Measurements from ENCODE around the gene DHH. TPM values are rescaled to one million over a fixed set of nuclear protein-coding genes. Genes with fewer than 3 reads are reported as not detected.

Gene DHH
- total RNA-seq, 1 donor from 2014 or later = 1.5 TPM

- intact Hi-C loops (cut with DNase I) = no loop called here
- TF ChIP-seq, protein P1, sequence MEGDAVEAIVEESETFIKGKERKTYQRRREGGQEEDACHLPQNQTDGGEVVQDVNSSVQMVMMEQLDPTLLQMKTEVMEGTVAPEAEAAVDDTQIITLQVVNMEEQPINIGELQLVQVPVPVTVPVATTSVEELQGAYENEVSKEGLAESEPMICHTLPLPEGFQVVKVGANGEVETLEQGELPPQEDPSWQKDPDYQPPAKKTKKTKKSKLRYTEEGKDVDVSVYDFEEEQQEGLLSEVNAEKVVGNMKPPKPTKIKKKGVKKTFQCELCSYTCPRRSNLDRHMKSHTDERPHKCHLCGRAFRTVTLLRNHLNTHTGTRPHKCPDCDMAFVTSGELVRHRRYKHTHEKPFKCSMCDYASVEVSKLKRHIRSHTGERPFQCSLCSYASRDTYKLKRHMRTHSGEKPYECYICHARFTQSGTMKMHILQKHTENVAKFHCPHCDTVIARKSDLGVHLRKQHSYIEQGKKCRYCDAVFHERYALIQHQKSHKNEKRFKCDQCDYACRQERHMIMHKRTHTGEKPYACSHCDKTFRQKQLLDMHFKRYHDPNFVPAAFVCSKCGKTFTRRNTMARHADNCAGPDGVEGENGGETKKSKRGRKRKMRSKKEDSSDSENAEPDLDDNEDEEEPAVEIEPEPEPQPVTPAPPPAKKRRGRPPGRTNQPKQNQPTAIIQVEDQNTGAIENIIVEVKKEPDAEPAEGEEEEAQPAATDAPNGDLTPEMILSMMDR (IDR thresholded peaks at IDR 0.05) = no peak
- Histone ChIP-seq H3K27ac (no peak overlapping the region), H3K4me3 (no peak overlapping the region), H3K36me3 (peaks cover 97% of the 10 kb centered on the region), H3K27me3 (ENCODE audit: low read depth) (no peaks in the 10 kb centered on the region), H3K4me1 (peaks cover 20% of the 10 kb centered on the region), H3K9me3 (no peaks in the 10 kb centered on the region)
- ATAC-seq = no peak
- no peak for DNase-seq
These were observed 5.8 kb upstream of the DHH start for GRCh38 chr12:49100380-49100779.

DNA sequence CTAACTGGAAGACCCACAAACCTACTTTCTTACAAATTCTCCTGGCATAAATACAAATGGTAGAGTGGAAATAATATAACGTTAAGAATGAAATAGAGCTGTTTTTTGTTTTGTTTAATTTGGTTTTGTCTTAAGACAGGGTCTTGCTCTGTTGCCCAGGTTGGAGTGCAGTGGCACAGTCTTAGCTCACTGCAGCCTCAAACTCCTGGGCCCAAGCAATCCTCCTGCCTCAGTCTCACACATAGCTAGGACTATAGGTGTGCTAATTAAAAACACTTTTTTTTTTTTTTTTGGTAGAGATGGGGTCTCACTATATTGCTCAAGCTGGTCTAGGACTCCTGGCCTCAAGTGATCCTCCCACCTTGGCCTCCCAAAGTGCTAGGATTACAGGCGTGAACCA is 4.1 kb upstream of the DHH start:
- H3K4me3 ChIP-seq = no peak overlapping the region
- ATAC-seq (no peak), DNase-seq (no peak)
- H3K27ac ChIP-seq = no peak overlapping the region
- H3K9me3 ChIP-seq = no peaks in the 10 kb centered on the region
- intact Hi-C loops (cut with DNase I) = no loop called here
- peaks cover 20% of the 10 kb centered on the region for H3K4me1 ChIP-seq
- peaks cover 80% of the 10 kb centered on the region for H3K36me3 ChIP-seq
- H3K27me3 ChIP-seq (ENCODE audit: low read depth) = peaks cover 11% of the 10 kb centered on the region
- TF ChIP-seq, protein P1 (IDR thresholded peaks at IDR 0.05) = no peak

DNA sequence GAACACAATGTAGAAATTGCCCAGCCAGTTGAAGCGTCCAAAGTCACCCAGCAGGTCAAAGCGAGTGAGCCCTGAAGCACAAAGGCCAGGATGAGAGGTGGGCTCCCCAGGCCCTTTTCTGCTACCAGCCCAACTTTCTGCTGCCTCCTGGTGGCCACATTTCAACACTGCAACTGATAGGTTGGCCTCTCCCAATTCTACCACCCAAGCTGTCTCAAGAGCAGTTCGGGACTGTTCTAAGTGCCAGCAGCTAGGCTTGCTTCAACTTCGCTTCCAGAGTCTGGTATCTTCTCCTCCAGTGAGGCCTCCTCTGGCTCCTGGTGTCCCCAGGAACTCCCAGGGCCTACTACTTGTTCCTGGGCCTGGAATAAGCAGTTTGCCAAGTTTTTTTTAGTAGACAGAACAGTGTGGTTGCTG is 3.4 kb upstream of the DHH start:
- DNase-seq (peak; percentile 61), ATAC-seq (peak; percentile 35 to 41)
- H3K36me3 ChIP-seq = peaks cover 73% of the 10 kb centered on the region

DNA sequence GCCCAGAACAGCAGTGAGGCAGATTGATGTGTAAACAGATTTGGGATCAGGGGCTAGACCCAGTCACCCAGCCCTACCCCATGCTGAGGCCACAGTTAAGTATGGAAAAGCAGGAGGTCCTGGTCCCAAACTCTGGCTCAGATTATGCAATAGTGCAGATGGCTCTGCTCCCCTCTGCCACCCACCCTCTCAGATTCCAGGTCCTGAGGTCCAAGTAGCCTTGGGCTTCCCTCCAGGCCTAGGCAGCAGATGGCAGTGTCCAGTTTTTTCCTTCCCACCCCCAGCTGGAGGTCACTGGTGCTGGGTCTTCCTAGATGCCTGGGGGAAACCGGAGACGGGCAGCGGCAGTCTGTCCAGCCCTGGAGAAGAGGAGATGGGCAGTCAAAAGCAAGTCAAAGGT is 2.8 kb upstream of the DHH start:
- ATAC-seq = no peak
- DNase-seq = no peak
- Histone ChIP-seq H3K36me3 (peaks cover 67% of the 10 kb centered on the region), H3K4me1 (peaks cover 29% of the 10 kb centered on the region), H3K9me3 (no peaks in the 10 kb centered on the region), H3K27me3 (ENCODE audit: low read depth) (peaks cover 24% of the 10 kb centered on the region), H3K27ac (no peak overlapping the region), H3K4me3 (no peak overlapping the region)
- TF ChIP-seq, protein P1 (IDR thresholded peaks at IDR 0.05) = no peak
- intact Hi-C loops (cut with DNase I) = no loop called here

More for the DNA sequence above, 3.4 kb upstream of the DHH start:
- peaks cover 18% of the 10 kb centered on the region for H3K27me3 ChIP-seq (ENCODE audit: low read depth)
- no peak overlapping the region for H3K27ac ChIP-seq
- TF ChIP-seq, protein P1 (IDR thresholded peaks at IDR 0.05) = peak; percentile 84
- H3K4me1 ChIP-seq = peaks cover 22% of the 10 kb centered on the region
- H3K9me3 ChIP-seq = no peaks in the 10 kb centered on the region
- H3K4me3 ChIP-seq = no peak overlapping the region
- intact Hi-C loops (cut with DNase I) = no loop called here

DNA sequence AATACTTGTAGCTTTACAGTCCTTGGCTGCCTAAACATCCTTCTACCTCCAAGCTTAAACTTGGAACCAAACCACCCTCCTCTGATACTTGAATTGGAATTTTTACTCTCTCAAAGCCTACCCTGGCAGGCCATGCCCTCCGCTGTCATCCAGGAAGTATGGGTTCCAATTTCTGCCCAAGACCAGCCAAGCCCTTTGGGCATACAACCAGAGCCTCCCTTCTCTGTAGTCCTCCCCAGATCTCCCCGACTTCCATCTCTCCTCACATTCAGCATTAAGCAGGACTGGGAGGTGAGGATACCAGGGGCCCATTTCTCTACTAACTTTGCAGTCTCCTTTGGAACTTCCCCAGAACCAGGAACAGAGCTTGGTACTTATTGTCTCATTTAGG is 369 bp upstream of the DHH start:
- Histone ChIP-seq H3K4me1 (peaks cover 52% of the 10 kb centered on the region), H3K4me3 (no peak overlapping the region), H3K27me3 (ENCODE audit: low read depth) (peaks cover 47% of the 10 kb centered on the region), H3K36me3 (peaks cover 43% of the 10 kb centered on the region), H3K27ac (no peak overlapping the region), H3K9me3 (no peaks in the 10 kb centered on the region)
- TF ChIP-seq, protein P1 (IDR thresholded peaks at IDR 0.05) = no peak
- ATAC-seq (no peak), DNase-seq (no peak)
- intact Hi-C loops (cut with DNase I) = no loop called here

DNA sequence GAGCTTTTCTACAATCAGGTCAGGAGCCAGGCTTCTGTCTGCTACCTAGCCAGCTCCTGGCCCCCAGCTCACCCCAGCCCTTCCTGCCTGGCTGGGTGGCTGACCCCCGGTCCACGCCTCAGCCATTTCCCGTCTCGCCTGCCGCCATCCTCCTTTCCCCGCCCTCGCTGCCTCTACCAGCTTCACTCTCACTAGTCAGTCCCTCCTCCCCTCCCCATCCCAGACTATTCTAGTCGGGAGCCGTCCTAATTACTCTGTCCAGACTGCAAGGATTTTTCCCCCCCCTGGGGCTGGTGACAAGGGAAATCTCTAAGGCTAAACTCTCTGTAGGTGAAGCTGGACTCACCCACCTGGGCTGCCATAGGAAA is 825 bp downstream of the DHH start:
- Histone ChIP-seq H3K4me1 (peaks cover 63% of the 10 kb centered on the region), H3K27me3 (ENCODE audit: low read depth) (peaks cover 59% of the 10 kb centered on the region), H3K4me3 (peak overlapping the region; percentile 38), H3K27ac (no peak overlapping the region), H3K9me3 (no peaks in the 10 kb centered on the region), H3K36me3 (peaks cover 31% of the 10 kb centered on the region)
- intact Hi-C loops (cut with DNase I) = no loop called here
- TF ChIP-seq, protein P1 (IDR thresholded peaks at IDR 0.05) = no peak
- DNase-seq (no peak), ATAC-seq (peak; percentile 3 to 13)
